ENCODE data around the gene THSD7A. TPM values are rescaled to one million over a fixed set of nuclear protein-coding genes. Genes with fewer than 3 reads are reported as not detected.

Gene THSD7A
- total and polyA plus RNA-seq, 10 of the 15 experiments (the other 5 are each of a cell fraction or from before 2014, with no cell fraction given): 0.03 to 0.09 (median 0.03) TPM; not detected in 7

GRCh38 chr7:11403781-11404180 lies 428.2 kb downstream of the THSD7A start:
- intact Hi-C loops (cut with micrococcal nuclease; ENCODE audit: unreplicated experiment): no loop called here
- H3K9ac ChIP-seq (ENCODE audit: control insufficient read depth, insufficient read depth, low read length): no peak overlapping the region
- no peaks in the 10 kb centered on the region for H3K36me3 ChIP-seq (ENCODE audit: control insufficient read depth in 2 of 2, insufficient read depth in 2 of 2, low read length in 1 of 2)
- H2AFZ ChIP-seq (ENCODE audit: control insufficient read depth, low read depth, low read length): no peak overlapping the region
- FAIRE-seq (no peak), ATAC-seq (no peak), DNase-seq (ENCODE audit: low read depth, low spot score) (no peak)
- TF ChIP-seq ESRRA (IDR thresholded peaks at IDR 0.05; ENCODE audit: low read length) (no peak), EZH2 (IDR thresholded peaks at IDR 0.05; ENCODE audit: borderline replicate concordance, control insufficient read depth, low read depth, low read length) (no peak)
- ChIA-PET POLR2A (no interaction called here), CTCF (no interaction called here), SMC1A (ENCODE audit: uncharacterized antibody, unreplicated experiment) (no interaction called here), RAD21 (ENCODE audit: unreplicated experiment) (no interaction called here)
- H3K4me2 ChIP-seq (ENCODE audit: control insufficient read depth, insufficient read depth): no peak overlapping the region
- no peaks in the 10 kb centered on the region for H3K9me3 ChIP-seq (replicated peaks; ENCODE audit: control insufficient read depth, insufficient read depth, low read length)
- in situ Hi-C loops (cut with MboI): no loop called here
- no peaks in the 10 kb centered on the region for H3K79me2 ChIP-seq (ENCODE audit: control insufficient read depth, insufficient read depth, low read length)
- no peak overlapping the region for H3K27ac ChIP-seq (ENCODE audit: control insufficient read depth, insufficient read depth)
- no peaks in the 10 kb centered on the region for H4K20me1 ChIP-seq (ENCODE audit: control insufficient read depth, insufficient read depth)
- no peaks in the 10 kb centered on the region for H3K27me3 ChIP-seq (replicated peaks in 1 of 2; ENCODE audit: control insufficient read depth in 2 of 2, insufficient read depth in 2 of 2, low read length in 1 of 2)
- no peaks in the 10 kb centered on the region for H3K4me1 ChIP-seq (ENCODE audit: control insufficient read depth, insufficient read depth, low read length)
- 5% methylated on average over 1 of the region's 1 CpG for WGBS (ENCODE audit: insufficient coverage, insufficient replicate concordance, low lambda C conversion rate, missing lambda C conversion rate)
- BruUV-seq (replicated peaks): no TSS peak
- H3K4me3 ChIP-seq: no peak overlapping the region

- no peaks in the 10 kb centered on the region for H3K27me3 ChIP-seq (replicated peaks in 1 of 2; ENCODE audit: control insufficient read depth in 2 of 2, insufficient read depth in 2 of 2, low read length in 1 of 2)
- H4K20me1 ChIP-seq (ENCODE audit: control insufficient read depth, insufficient read depth): no peaks in the 10 kb centered on the region
- ChIA-PET CTCF (no interaction called here), SMC1A (ENCODE audit: uncharacterized antibody, unreplicated experiment) (no interaction called here), RAD21 (ENCODE audit: unreplicated experiment) (no interaction called here), POLR2A (no interaction called here)
- no peaks in the 10 kb centered on the region for H3K36me3 ChIP-seq (ENCODE audit: control insufficient read depth in 2 of 2, insufficient read depth in 2 of 2, low read length in 1 of 2)
- H3K9ac ChIP-seq (ENCODE audit: control insufficient read depth, insufficient read depth, low read length): no peak overlapping the region
- no peak overlapping the region for H3K27ac ChIP-seq (ENCODE audit: control insufficient read depth, insufficient read depth)
- no peak overlapping the region for H2AFZ ChIP-seq (ENCODE audit: control insufficient read depth, low read depth, low read length)
- DNase-seq (ENCODE audit: low read depth, low spot score): no peak
- TF ChIP-seq HDAC6 (IDR thresholded peaks at IDR 0.05; ENCODE audit: unreplicated experiment) (no peak), ELK1 (IDR thresholded peaks at IDR 0.05; ENCODE audit: low read depth, low read length) (no peak), POLR2AphosphoS2 (IDR thresholded peaks at IDR 0.05; ENCODE audit: low read depth, low read length) (no peak), NFIC (IDR thresholded peaks at IDR 0.05; ENCODE audit: low read depth, low read length) (no peak), CREB1 (IDR thresholded peaks at IDR 0.05; ENCODE audit: low read depth) (no peak), STAT1 (conservative IDR thresholded peaks at IDR 0.05) (no peak), CEBPB (IDR thresholded peaks at IDR 0.05; ENCODE audit: borderline replicate concordance in 1 of 2, low read depth in 2 of 2, low read length in 2 of 2) (no peak), MEF2A (IDR thresholded peaks at IDR 0.05; ENCODE audit: insufficient read depth, low read depth, low read length) (no peak)
- intact Hi-C loops (cut with micrococcal nuclease; ENCODE audit: unreplicated experiment): no loop called here
- WGBS (ENCODE audit: insufficient coverage, insufficient replicate concordance, low lambda C conversion rate, missing lambda C conversion rate): 48% methylated on average over 12 of the region's 12 CpGs
- BruUV-seq (replicated peaks): no TSS peak
- no peaks in the 10 kb centered on the region for H3K9me3 ChIP-seq (replicated peaks; ENCODE audit: control insufficient read depth, insufficient read depth, low read length)
- ATAC-seq: no peak
- no peak overlapping the region for H3K4me2 ChIP-seq (ENCODE audit: control insufficient read depth, insufficient read depth)
- no peak overlapping the region for H3K4me3 ChIP-seq
- in situ Hi-C loops (cut with MboI): no loop called here
- H3K4me1 ChIP-seq (ENCODE audit: control insufficient read depth, insufficient read depth, low read length): no peaks in the 10 kb centered on the region
- H3K79me2 ChIP-seq (ENCODE audit: control insufficient read depth, insufficient read depth, low read length): no peaks in the 10 kb centered on the region
- FAIRE-seq: no peak
These were observed 437.6 kb downstream of the THSD7A start for GRCh38 chr7:11394438-11394837.
